Heart left ventricle (tissue), 16 donors: ENCODE measurements around the gene CKAP5. TPM values are rescaled to one million over a fixed set of nuclear protein-coding genes. Genes with fewer than 3 reads are reported as not detected.

ENCODE experiments used
- ATAC-seq, 4 donors: fragments of 200-7000 bp; cut with Tn5 transposase; one replicate each; pipeline ENCODE4 v1.9.1; 2020 to 2022; ENCODE audit warnings: moderate library complexity in 4 of 4, mild to moderate bottlenecking in 3 of 4, moderate number of reproducible peaks in 1 of 4
- DNase-seq, 5 donors: peaks; one replicate each; pipeline ENCODE4 v3.0.0-alpha.2; 2020
- H3K27ac ChIP-seq, 12 donors: fragments of 200-600 bp; sonication (generic) in 4 of 12; one replicate each; pipeline versions ENCODE4 v1.5.0 to v1.8.0; 2016 to 2022; ENCODE audit warnings: mild to moderate bottlenecking in 2 of 12
- H3K27me3 ChIP-seq, 9 donors: fragments of 200-600 bp; sonication (generic) in 2 of 9; one replicate each; pipeline versions ENCODE4 v1.5.1 to v1.8.0; 2016 to 2022; ENCODE audit warnings: mild to moderate bottlenecking in 3 of 9
- H3K36me3 ChIP-seq, 9 donors: fragments of 200-600 bp; sonication (generic) in 2 of 9; one replicate each; pipeline versions ENCODE4 v1.5.0 to v1.8.0; 2018 to 2022; ENCODE audit warnings: mild to moderate bottlenecking in 2 of 9
- H3K4me1 ChIP-seq, 12 donors: fragments of 200-600 bp; sonication (generic) in 4 of 12; one replicate each; pipeline versions ENCODE4 v1.5.0 to v1.8.0; 2016 to 2022; ENCODE audit warnings: mild to moderate bottlenecking in 3 of 12
- H3K4me3 ChIP-seq, 12 donors: fragments of 200-600 bp; sonication (generic) in 4 of 12; one replicate each; pipeline versions ENCODE4 v1.5.0 to v1.8.0; 2017 to 2022; ENCODE audit warnings: mild to moderate bottlenecking in 9 of 12, moderate library complexity in 4 of 12
- H3K9me3 ChIP-seq, 12 donors: fragments of 200-600 bp; sonication (generic) in 4 of 12; one replicate each; pipeline versions ENCODE4 v1.5.0 to v1.8.0; 2016 to 2022; ENCODE audit warnings: mild to moderate bottlenecking in 1 of 12
- CTCF ChIP-seq, 12 donors: fragments of 200-600 bp; sonication (generic) in 4 of 12; IDR thresholded peaks; one replicate each; pipeline versions ENCODE4 v1.5.0 to v1.8.0; 2018 to 2022; ENCODE audit warnings: antibody characterized with exemption in 12 of 12, mild to moderate bottlenecking in 5 of 12
- POLR2A ChIP-seq, 2 donors: fragments of 450-650 bp; IDR thresholded peaks; one replicate each; pipeline ENCODE4 v1.6.1; 2017; ENCODE audit warnings: antibody characterized with exemption in 2 of 2, mild to moderate bottlenecking in 2 of 2, moderate library complexity in 2 of 2
- WGBS, 4 donors: extraction: QIAGEN DNeasy Blood & Tissue Kit in 2 of 4; methylation state at CpG; one replicate each; pipeline versions ENCODE4 v1.1.5 to v1.1.7; 2013 to 2018; 5-methylcytosine and 5-hydroxymethylcytosine counted together
- intact Hi-C, 10 donors: fragments of 100-400 bp; cut with DNase I; formaldehyde crosslinking; loops; one replicate each; pipeline versions ENCODE4 v1.11.1 to v1.14.2; 2022
- polyA plus RNA-seq, 2 donors: library from polyadenylated mRNA; stranded (reverse); fragments of 200-250 nt; gene quantifications; one replicate each; pipeline ENCODE4 v1.2.3, GENCODE V29; 2013
- total RNA-seq, 9 donors: library from RNA; depleted of rRNA in 2 of 9; stranded (reverse); fragments of >200 nt in 2 of 9; fragmentation: NEBNext Ultra II Directional in 3 of 9; extraction: Animal tissue kit (Norgen Biotek cat#: 25700) in 3 of 9; gene quantifications; one replicate each; pipeline versions ENCODE4 v1.1.0 to v1.2.4, GENCODE V29; 2016 to 2023
- donor health status: ischemic (EF 13 %, LVEDD 7.1; RV severe dilation, severe dysfunction).
- donor health status: healthy with polysubstance abuse.
- donor health status: DM: no; HTN: yes; CAD: no.
- donor health status: DM: no; HTN: no; CAD: no.
- donor health status: ischemic (EF 25% LVEDD 6.9; RV normal size, moderate dysfunction).
- donor health status: ischemic (EF 25% LVEDD 5.7; RV mildly dilated, moderate dysfunction).
- donor health status: healthy.
- donor health status: DM: yes; HTN: yes; CAD: no.
- donor health status: ischemic (EF 35%, LVEDD 5.7; RV mildly dilated, moderate dysfunction).
- donor health status: nonischemic (EF 11% LVEDD 7.7; RV severe dilation, severe dysfunction).
- donor health status: DM: yes; HTN: yes; CAD: no.
- donor health status: PGD.
- donor health status: ischemic (EF 29% LVEDD 5.4; RV normal size, mild dysfunction).
- donor health status: nonischemic (EF 23%, LVEDD 6.1; RV moderate dilation, normal function).

Gene CKAP5
- total and polyA plus RNA-seq, 11 donors, result 12.3 to 108 (median 67.6) TPM

GRCh38 chr11:46759196-46759595 lies 86.9 kb downstream of the CKAP5 start:
- intact Hi-C loops, result no loop called here

GRCh38 chr11:46755962-46756361 lies 90.1 kb downstream of the CKAP5 start:
- H3K36me3 ChIP-seq, result peaks cover 3 to 100% (median 98%) of the 10 kb centered on the region in 9 donors
- peaks cover 0 to 8% (median 0%) of the 10 kb centered on the region in 12 donors for H3K4me1 ChIP-seq
- DNase-seq (no peak), ATAC-seq (no peak)
- H3K9me3 ChIP-seq, result no peaks in the 10 kb centered on the region
- no peaks in the 10 kb centered on the region for H3K27me3 ChIP-seq
- H3K27ac ChIP-seq, result no peak overlapping the region
- TF ChIP-seq CTCF (IDR thresholded peaks at IDR 0.05), result no peak
- no peak for TF ChIP-seq POLR2A (IDR thresholded peaks at IDR 0.05)
- intact Hi-C loops, result no loop called here
- no peak overlapping the region for H3K4me3 ChIP-seq

More at GRCh38 chr11:46759196-46759595, 86.9 kb downstream of the CKAP5 start:
- peaks cover 3 to 100% (median 100%) of the 10 kb centered on the region in 9 donors for H3K36me3 ChIP-seq
- H3K27me3 ChIP-seq, result no peaks in the 10 kb centered on the region
- TF ChIP-seq CTCF (IDR thresholded peaks at IDR 0.05) (no peak), POLR2A (IDR thresholded peaks at IDR 0.05) (no peak)
- no peak overlapping the region for H3K27ac ChIP-seq
- ATAC-seq, result no peak
- no peak overlapping the region for H3K4me3 ChIP-seq
- no peak for DNase-seq
- peaks cover 0 to 8% (median 0%) of the 10 kb centered on the region in 12 donors for H3K4me1 ChIP-seq
- 90 to 99% (median 94%) methylated on average over 4 to 6 of the region's 6 CpGs for WGBS, 4 donors
- H3K9me3 ChIP-seq, result no peaks in the 10 kb centered on the region

- Histone ChIP-seq H3K36me3 (peaks cover 2 to 100% (median 98%) of the 10 kb centered on the region in 9 donors), H3K27ac (no peak overlapping the region), H3K4me1 (no peaks in the 10 kb centered on the region), H3K9me3 (no peaks in the 10 kb centered on the region), H3K27me3 (no peaks in the 10 kb centered on the region), H3K4me3 (no peak overlapping the region)
- DNase-seq (no peak), ATAC-seq (no peak)
- intact Hi-C loops, result no loop called here
- no peak for TF ChIP-seq POLR2A (IDR thresholded peaks at IDR 0.05)
- no peak for TF ChIP-seq CTCF (IDR thresholded peaks at IDR 0.05)
- 94 to 97% (median 96%) methylated on average over 6 of the region's 6 CpGs for WGBS, 4 donors
These were observed 98.9 kb downstream of the CKAP5 start for GRCh38 chr11:46747150-46747549.

- DNase-seq, result no peak
- Histone ChIP-seq H3K4me3 (no peak overlapping the region), H3K36me3 (peaks cover 2 to 100% (median 99%) of the 10 kb centered on the region in 9 donors), H3K27me3 (no peaks in the 10 kb centered on the region), H3K4me1 (peaks cover 0 to 6% (median 0%) of the 10 kb centered on the region in 12 donors), H3K9me3 (no peaks in the 10 kb centered on the region), H3K27ac (no peak overlapping the region)
- intact Hi-C loops, result no loop called here
- no peak for ATAC-seq
- 92 to 97% (median 95%) methylated on average over 3 of the region's 3 CpGs for WGBS, 4 donors
- TF ChIP-seq POLR2A (IDR thresholded peaks at IDR 0.05) (no peak), CTCF (IDR thresholded peaks at IDR 0.05) (no peak)
These were observed 100.1 kb downstream of the CKAP5 start for GRCh38 chr11:46745995-46746394.
